Measurements from ENCODE around the gene APLF. TPM values are rescaled to one million over a fixed set of nuclear protein-coding genes. Genes with fewer than 3 reads are reported as not detected.

APLF gene
- total RNA-seq, 4 donors from 2014 or later: 2.3 to 4.8 (median 3.5) TPM

DNA sequence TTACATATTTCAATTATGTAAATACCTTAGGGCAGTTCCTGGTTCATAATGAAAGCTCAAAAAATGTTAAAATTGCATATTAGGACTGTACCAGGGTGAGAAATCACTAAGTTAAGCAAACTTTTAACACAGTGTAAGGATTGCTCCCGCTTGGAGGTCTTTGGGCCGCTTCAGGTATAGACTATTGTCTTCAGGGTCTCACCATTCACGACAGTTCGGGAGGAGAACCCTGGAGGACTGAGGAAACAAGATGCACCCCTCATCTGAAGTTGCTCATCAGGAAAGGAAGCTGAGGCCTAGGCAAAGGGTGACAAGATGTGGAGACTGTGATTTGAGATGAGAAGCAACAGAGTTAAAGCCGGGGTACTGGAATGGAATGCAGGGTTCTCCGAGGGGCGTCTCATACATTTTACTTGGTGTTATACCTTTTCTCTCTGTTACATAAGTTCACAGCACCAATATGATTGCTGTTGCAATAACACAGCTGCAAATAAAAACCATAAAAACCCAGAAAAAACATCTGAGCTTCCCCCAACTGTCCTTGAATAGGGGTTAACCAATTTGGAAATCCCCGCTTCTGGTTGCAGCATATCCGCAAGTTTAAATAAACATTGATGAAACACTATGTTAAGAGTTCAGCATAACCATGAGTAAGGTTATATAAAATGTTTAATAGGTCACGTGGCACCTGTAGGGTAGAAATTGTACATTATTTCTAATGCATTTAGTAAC is 40.4 kb upstream of the APLF start:
- DNase-seq (no peak), ATAC-seq (no peak)
- Histone ChIP-seq H3K9me3 (no peaks in the 10 kb centered on the region), H3K27ac (no peak overlapping the region), H3K4me1 (no peaks in the 10 kb centered on the region), H3K4me3 (no peak overlapping the region), H3K36me3 (no peaks in the 10 kb centered on the region), H3K27me3 (no peaks in the 10 kb centered on the region)
- in situ Hi-C loops (cut with MboI; ENCODE audit: low sequenced_read_pairs in 4 of 4): no loop called here
- TF ChIP-seq, protein P1, sequence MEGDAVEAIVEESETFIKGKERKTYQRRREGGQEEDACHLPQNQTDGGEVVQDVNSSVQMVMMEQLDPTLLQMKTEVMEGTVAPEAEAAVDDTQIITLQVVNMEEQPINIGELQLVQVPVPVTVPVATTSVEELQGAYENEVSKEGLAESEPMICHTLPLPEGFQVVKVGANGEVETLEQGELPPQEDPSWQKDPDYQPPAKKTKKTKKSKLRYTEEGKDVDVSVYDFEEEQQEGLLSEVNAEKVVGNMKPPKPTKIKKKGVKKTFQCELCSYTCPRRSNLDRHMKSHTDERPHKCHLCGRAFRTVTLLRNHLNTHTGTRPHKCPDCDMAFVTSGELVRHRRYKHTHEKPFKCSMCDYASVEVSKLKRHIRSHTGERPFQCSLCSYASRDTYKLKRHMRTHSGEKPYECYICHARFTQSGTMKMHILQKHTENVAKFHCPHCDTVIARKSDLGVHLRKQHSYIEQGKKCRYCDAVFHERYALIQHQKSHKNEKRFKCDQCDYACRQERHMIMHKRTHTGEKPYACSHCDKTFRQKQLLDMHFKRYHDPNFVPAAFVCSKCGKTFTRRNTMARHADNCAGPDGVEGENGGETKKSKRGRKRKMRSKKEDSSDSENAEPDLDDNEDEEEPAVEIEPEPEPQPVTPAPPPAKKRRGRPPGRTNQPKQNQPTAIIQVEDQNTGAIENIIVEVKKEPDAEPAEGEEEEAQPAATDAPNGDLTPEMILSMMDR (IDR thresholded peaks at IDR 0.05 in 4 of 5, conservative IDR thresholded peaks at IDR 0.05 in 1 of 5): no peak
- no peak for TF ChIP-seq POLR2A (IDR thresholded peaks at IDR 0.05)
- intact Hi-C loops (cut with DNase I; ENCODE audit: low total_unique reads): no loop called here

DNA sequence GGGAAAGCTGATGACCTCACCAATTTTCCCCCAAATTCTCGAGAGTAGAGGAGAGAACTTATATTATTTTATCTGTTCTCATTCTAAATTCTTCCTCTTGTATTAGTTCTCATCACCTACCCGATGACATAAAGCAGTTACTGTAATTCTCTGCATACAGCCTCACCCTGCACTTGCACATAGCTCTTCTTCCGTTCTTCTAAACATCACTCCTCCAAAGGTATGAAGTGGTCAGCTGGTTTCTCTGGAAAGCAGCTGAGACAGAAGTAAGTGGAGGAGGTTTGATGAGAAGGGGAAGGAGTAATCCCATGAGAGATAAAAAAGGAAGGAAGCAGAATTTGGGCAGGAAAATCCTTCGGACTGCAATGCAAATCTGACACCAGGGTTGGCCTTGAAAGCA is 39.3 kb upstream of the APLF start:
- intact Hi-C loops (cut with DNase I; ENCODE audit: low total_unique reads) (no loop called here), in situ Hi-C loops (cut with MboI; ENCODE audit: low sequenced_read_pairs in 4 of 4) (no loop called here)
- TF ChIP-seq, protein P1 (IDR thresholded peaks at IDR 0.05 in 4 of 5, conservative IDR thresholded peaks at IDR 0.05 in 1 of 5): no peak
- TF ChIP-seq POLR2A (IDR thresholded peaks at IDR 0.05): no peak
- no peaks in the 10 kb centered on the region for H3K27me3 ChIP-seq
- H3K27ac ChIP-seq: no peak overlapping the region
- DNase-seq (no peak), ATAC-seq (no peak)
- H3K36me3 ChIP-seq: no peaks in the 10 kb centered on the region
- no peaks in the 10 kb centered on the region for H3K9me3 ChIP-seq
- no peak overlapping the region for H3K4me3 ChIP-seq
- H3K4me1 ChIP-seq: no peaks in the 10 kb centered on the region

DNA sequence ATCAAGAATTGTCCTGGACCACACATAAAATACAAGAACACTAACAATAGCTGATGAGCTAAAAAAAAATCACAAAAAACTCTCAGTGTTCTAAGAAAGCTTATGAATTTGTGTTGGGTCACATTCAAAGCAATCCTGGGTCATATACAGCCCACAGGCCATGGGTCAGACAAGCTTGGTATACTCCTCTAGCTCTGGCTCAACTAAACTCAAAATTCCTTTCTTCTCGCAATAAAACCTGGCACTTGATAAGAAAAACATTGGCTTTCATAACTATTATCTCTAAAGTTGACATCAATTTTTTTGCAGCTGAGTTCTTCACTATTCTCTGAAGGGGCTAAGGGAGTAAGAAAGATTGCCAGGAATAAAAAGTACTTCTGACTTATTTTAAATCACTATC is 38.6 kb upstream of the APLF start:
- ATAC-seq: no peak
- no peak for DNase-seq
- Histone ChIP-seq H3K9me3 (no peaks in the 10 kb centered on the region), H3K27ac (no peak overlapping the region), H3K27me3 (no peaks in the 10 kb centered on the region), H3K36me3 (no peaks in the 10 kb centered on the region), H3K4me1 (no peaks in the 10 kb centered on the region), H3K4me3 (no peak overlapping the region)
- TF ChIP-seq POLR2A (IDR thresholded peaks at IDR 0.05): no peak
- TF ChIP-seq, protein P1 (IDR thresholded peaks at IDR 0.05 in 4 of 5, conservative IDR thresholded peaks at IDR 0.05 in 1 of 5): no peak
- intact Hi-C loops (cut with DNase I; ENCODE audit: low total_unique reads): no loop called here
- in situ Hi-C loops (cut with MboI; ENCODE audit: low sequenced_read_pairs in 4 of 4): no loop called here

DNA sequence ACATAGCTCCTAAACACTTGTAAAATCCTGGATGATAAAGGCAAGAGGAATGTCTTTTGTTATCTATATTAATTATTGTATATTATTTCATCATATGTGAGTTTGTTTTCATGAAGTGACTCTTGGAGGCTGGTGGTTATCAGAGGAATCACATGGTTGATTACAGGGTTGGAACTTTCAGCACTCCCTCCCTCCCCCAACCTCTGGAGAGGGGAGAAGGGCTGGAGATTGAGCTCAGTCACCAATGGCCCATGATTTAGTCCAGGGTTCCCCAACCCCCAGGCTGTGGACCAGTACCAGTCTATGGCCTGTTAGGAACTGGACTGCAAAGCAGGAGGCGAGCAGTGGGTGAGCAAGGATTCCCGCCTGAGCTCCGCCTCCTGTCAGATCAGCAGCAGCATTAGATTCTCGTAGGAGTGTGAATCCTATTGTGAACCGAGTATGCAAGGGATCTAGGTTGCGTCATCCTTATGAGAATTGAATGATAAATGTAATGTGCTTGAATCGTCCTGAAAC is 38.0 kb upstream of the APLF start:
- intact Hi-C loops (cut with DNase I; ENCODE audit: low total_unique reads): no loop called here
- Histone ChIP-seq H3K36me3 (no peaks in the 10 kb centered on the region), H3K4me1 (no peaks in the 10 kb centered on the region), H3K9me3 (no peaks in the 10 kb centered on the region), H3K27ac (no peak overlapping the region), H3K4me3 (no peak overlapping the region), H3K27me3 (no peaks in the 10 kb centered on the region)
- DNase-seq: no peak
- in situ Hi-C loops (cut with MboI; ENCODE audit: low sequenced_read_pairs in 4 of 4): no loop called here
- no peak for ATAC-seq
- TF ChIP-seq POLR2A (IDR thresholded peaks at IDR 0.05): no peak
- TF ChIP-seq, protein P1 (IDR thresholded peaks at IDR 0.05 in 4 of 5, conservative IDR thresholded peaks at IDR 0.05 in 1 of 5): no peak

Data from gastrocnemius medialis (tissue), 4 donors.